ENCODE measurements around the gene RAI1.

- TF ChIP-seq ARNTL (CRISPR knock-in tag; IDR thresholded peaks at IDR 0.05; ENCODE audit: borderline replicate concordance, low read depth) (no peak), ZFP30 (CRISPR knock-in tag; IDR thresholded peaks at IDR 0.05) (no peak), ZFP3 (CRISPR knock-in tag; IDR thresholded peaks at IDR 0.05) (no peak), TCF4 (CRISPR knock-in tag; IDR thresholded peaks at IDR 0.05; ENCODE audit: borderline replicate concordance) (no peak), POU6F1 (CRISPR knock-in tag; IDR thresholded peaks at IDR 0.05; ENCODE audit: borderline replicate concordance, low read depth) (no peak), CSRNP3 (CRISPR knock-in tag; IDR thresholded peaks at IDR 0.05) (no peak), BACH2 (CRISPR knock-in tag; IDR thresholded peaks at IDR 0.05; ENCODE audit: borderline replicate concordance) (no peak), TOX (CRISPR knock-in tag; IDR thresholded peaks at IDR 0.05; ENCODE audit: borderline replicate concordance) (no peak)
- TF ChIP-seq, protein P1, sequence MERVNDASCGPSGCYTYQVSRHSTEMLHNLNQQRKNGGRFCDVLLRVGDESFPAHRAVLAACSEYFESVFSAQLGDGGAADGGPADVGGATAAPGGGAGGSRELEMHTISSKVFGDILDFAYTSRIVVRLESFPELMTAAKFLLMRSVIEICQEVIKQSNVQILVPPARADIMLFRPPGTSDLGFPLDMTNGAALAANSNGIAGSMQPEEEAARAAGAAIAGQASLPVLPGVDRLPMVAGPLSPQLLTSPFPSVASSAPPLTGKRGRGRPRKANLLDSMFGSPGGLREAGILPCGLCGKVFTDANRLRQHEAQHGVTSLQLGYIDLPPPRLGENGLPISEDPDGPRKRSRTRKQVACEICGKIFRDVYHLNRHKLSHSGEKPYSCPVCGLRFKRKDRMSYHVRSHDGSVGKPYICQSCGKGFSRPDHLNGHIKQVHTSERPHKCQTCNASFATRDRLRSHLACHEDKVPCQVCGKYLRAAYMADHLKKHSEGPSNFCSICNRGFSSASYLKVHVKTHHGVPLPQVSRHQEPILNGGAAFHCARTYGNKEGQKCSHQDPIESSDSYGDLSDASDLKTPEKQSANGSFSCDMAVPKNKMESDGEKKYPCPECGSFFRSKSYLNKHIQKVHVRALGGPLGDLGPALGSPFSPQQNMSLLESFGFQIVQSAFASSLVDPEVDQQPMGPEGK (CRISPR knock-in tag; IDR thresholded peaks at IDR 0.05; ENCODE audit: borderline replicate concordance) = no peak
- TF ChIP-seq, protein P2, sequence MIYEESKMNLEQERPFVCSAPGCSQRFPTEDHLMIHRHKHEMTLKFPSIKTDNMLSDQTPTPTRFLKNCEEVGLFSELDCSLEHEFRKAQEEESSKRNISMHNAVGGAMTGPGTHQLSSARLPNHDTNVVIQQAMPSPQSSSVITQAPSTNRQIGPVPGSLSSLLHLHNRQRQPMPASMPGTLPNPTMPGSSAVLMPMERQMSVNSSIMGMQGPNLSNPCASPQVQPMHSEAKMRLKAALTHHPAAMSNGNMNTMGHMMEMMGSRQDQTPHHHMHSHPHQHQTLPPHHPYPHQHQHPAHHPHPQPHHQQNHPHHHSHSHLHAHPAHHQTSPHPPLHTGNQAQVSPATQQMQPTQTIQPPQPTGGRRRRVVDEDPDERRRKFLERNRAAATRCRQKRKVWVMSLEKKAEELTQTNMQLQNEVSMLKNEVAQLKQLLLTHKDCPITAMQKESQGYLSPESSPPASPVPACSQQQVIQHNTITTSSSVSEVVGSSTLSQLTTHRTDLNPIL (CRISPR knock-in tag; IDR thresholded peaks at IDR 0.05; ENCODE audit: low read depth) = no peak
Observed at GRCh38 chr17:17811381-17812210, 130.3 kb downstream of the RAI1 start.

Data from SK-N-SH treated with all-trans-retinoic acid at 6 μM for 48 hours (cell line).